Psoas muscle (tissue), 8 donors: Measurements from ENCODE around the gene TPCN2. TPM values are rescaled to one million over a fixed set of nuclear protein-coding genes. Genes with fewer than 3 reads are reported as not detected.
A peak's percentile ranks its signal among the peaks of the same experiment; 100 is the strongest.

ENCODE experiments used
- ATAC-seq, 4 donors: fragments of 200-7000 bp; cut with Tn5 transposase; one replicate each; pipeline ENCODE4 v1.9.1; 2020; ENCODE audit warnings: moderate library complexity in 3 of 4, mild to moderate bottlenecking in 2 of 4
- DNase-seq, 2 donors: peaks; one replicate each; pipeline ENCODE4 v3.0.0-alpha.2; 2020
- H3K27ac ChIP-seq: fragments of 200-600 bp; one replicate; pipeline ENCODE4 v1.8.0; 2022
- H3K27me3 ChIP-seq, 3 donors: fragments of 200-600 bp in 1 of 3; one replicate each; pipeline versions ENCODE4 v1.6.1 to v1.8.0; 2013 to 2022; ENCODE audit warnings: low read length in 2 of 3, mild to moderate bottlenecking in 2 of 3, moderate library complexity in 1 of 3; ENCODE audit not compliant: insufficient read depth in 3 of 3
- H3K36me3 ChIP-seq, 2 donors: fragments of 200-600 bp in 1 of 2; one replicate each; pipeline versions ENCODE4 v1.6.1 to v1.8.0; 2013 to 2022; ENCODE audit warnings: low read depth in 1 of 2, mild to moderate bottlenecking in 1 of 2, moderate library complexity in 1 of 2; ENCODE audit not compliant: insufficient read depth in 1 of 2
- H3K4me1 ChIP-seq: fragments of 200-600 bp; one replicate; pipeline ENCODE4 v1.8.0; 2022
- H3K4me3 ChIP-seq: fragments of 200-600 bp; one replicate; pipeline ENCODE4 v1.8.0; 2022; ENCODE audit warnings: mild to moderate bottlenecking
- H3K9me3 ChIP-seq: fragments of 200-600 bp; one replicate; pipeline ENCODE4 v1.8.0; 2022
- CTCF ChIP-seq: fragments of 200-600 bp; IDR thresholded peaks from one replicate; pipeline ENCODE4 v1.8.0; 2022; ENCODE audit warnings: antibody characterized with exemption
- WGBS, 3 donors: extraction: QIAGEN DNeasy Blood & Tissue Kit; methylation state at CpG; one replicate each; pipeline versions ENCODE4 v1.1.6 to v1.1.7; 2013; 5-methylcytosine and 5-hydroxymethylcytosine counted together
- intact Hi-C, 2 donors: fragments of 100-400 bp; cut with DNase I; formaldehyde crosslinking; loops; one replicate each; pipeline versions ENCODE4 v1.11.0 to v1.14.2; 2022
- polyA plus RNA-seq, 3 donors: library from polyadenylated mRNA; stranded (reverse); fragments of 200-250 nt; gene quantifications; one replicate each; pipeline ENCODE4 v1.2.3, GENCODE V29; 2013
- total RNA-seq, 4 donors: library from RNA; stranded (reverse); fragmentation: NEBNext Ultra II Directional in 2 of 4; extraction: Animal tissue kit (Norgen Biotek cat#: 25700) in 2 of 4; gene quantifications; one replicate each; pipeline versions ENCODE4 v1.2.1 to v1.2.4, GENCODE V29; 2021 to 2023
- donor health status: healthy with polysubstance abuse.
- donor health status: DM: no; HTN: no; CAD: no; lungs with moderate emphysema.
- donor health status: Bipolar disorder and iron deficiency.
- donor health status: healthy.
- donor health status: DM: yes; HTN: yes; CAD: no.
- donor health status: DM: no; HTN: no; CAD: no.
- donor health status: DM: no; HTN: no; CAD: no.
- donor health status: DM: yes; HTN: yes; CAD: no.

TPCN2 gene
- total and polyA plus RNA-seq, 7 donors, result 2.2 to 6.0 (median 3.5) TPM

- no peak overlapping the region for H3K4me3 ChIP-seq
- intact Hi-C loops, result no loop called here
- ATAC-seq (no peak), DNase-seq (no peak)
- peaks cover 9% of the 10 kb centered on the region for H3K9me3 ChIP-seq
- peaks cover 0 to 16% (median 3%) of the 10 kb centered on the region in 3 donors for H3K27me3 ChIP-seq
- H3K4me1 ChIP-seq, result peaks cover under 1% of the 10 kb centered on the region
- no peak overlapping the region for H3K27ac ChIP-seq
- 90 to 97% (median 92%) methylated on average over 1 of the region's 1 CpG for WGBS, 3 donors
- no peaks in the 10 kb centered on the region for H3K36me3 ChIP-seq
- no peak for TF ChIP-seq CTCF
These were observed 79.2 kb downstream of the TPCN2 start for GRCh38 chr11:69127884-69128283.

- ATAC-seq, result no peak
- no peaks in the 10 kb centered on the region for H3K4me1 ChIP-seq
- H3K36me3 ChIP-seq, result no peaks in the 10 kb centered on the region
- no peak for DNase-seq
- H3K27me3 ChIP-seq, result peaks cover 0 to 16% (median 1%) of the 10 kb centered on the region in 3 donors
- no peak overlapping the region for H3K27ac ChIP-seq
- peaks cover 12% of the 10 kb centered on the region for H3K9me3 ChIP-seq
- H3K4me3 ChIP-seq, result no peak overlapping the region
- no peak for TF ChIP-seq CTCF
- intact Hi-C loops, result no loop called here
- 96 to 98% (median 97%) methylated on average over 2 of the region's 2 CpGs for WGBS, 3 donors
These were observed 80.3 kb downstream of the TPCN2 start for GRCh38 chr11:69129053-69129452.

- peaks cover 12% of the 10 kb centered on the region for H3K9me3 ChIP-seq
- WGBS, 3 donors, result 91 to 97% (median 93%) methylated on average over 7 of the region's 7 CpGs
- TF ChIP-seq CTCF, result no peak
- intact Hi-C loops, result no loop called here
- peaks cover 0 to 16% (median 0%) of the 10 kb centered on the region in 3 donors for H3K27me3 ChIP-seq
- H3K27ac ChIP-seq, result no peak overlapping the region
- DNase-seq (no peak), ATAC-seq (no peak)
- no peaks in the 10 kb centered on the region for H3K4me1 ChIP-seq
- no peaks in the 10 kb centered on the region for H3K36me3 ChIP-seq
- H3K4me3 ChIP-seq, result no peak overlapping the region
These were observed 80.9 kb downstream of the TPCN2 start for GRCh38 chr11:69129647-69130046.

- peaks cover 12% of the 10 kb centered on the region for H3K9me3 ChIP-seq
- no peak overlapping the region for H3K27ac ChIP-seq
- H3K4me3 ChIP-seq, result no peak overlapping the region
- ATAC-seq (no peak), DNase-seq (no peak)
- TF ChIP-seq CTCF, result no peak
- intact Hi-C loops, result no loop called here
- H3K4me1 ChIP-seq, result no peaks in the 10 kb centered on the region
- no peaks in the 10 kb centered on the region for H3K36me3 ChIP-seq
- H3K27me3 ChIP-seq, result peaks cover 0 to 13% (median 0%) of the 10 kb centered on the region in 3 donors
- WGBS, 3 donors, result 52 to 65% (median 61%) methylated on average over 9 of the region's 9 CpGs
These were observed 81.9 kb downstream of the TPCN2 start for GRCh38 chr11:69130654-69131053.

GRCh38 chr11:69131121-69131566 lies 82.4 kb downstream of the TPCN2 start:
- Histone ChIP-seq H3K36me3 (no peaks in the 10 kb centered on the region), H3K4me3 (no peak overlapping the region), H3K4me1 (no peaks in the 10 kb centered on the region), H3K27ac (no peak overlapping the region), H3K27me3 (peaks cover 0 to 8% (median 0%) of the 10 kb centered on the region in 3 donors), H3K9me3 (peaks cover 12% of the 10 kb centered on the region)
- ATAC-seq, result peak in 2 of 4 donors; percentile 14 to 29
- no peak for TF ChIP-seq CTCF
- 42 to 61% (median 43%) methylated on average over 11 of the region's 11 CpGs for WGBS, 3 donors
- DNase-seq, result no peak
- intact Hi-C loops, result no loop called here
